GM23248 (cell line): ENCODE measurements around the gene LPP. TPM values are rescaled to one million over a fixed set of nuclear protein-coding genes. Genes with fewer than 3 reads are reported as not detected.

Experiments used
- DNase-seq: peaks from one replicate; pipeline ENCODE4 v3.0.0-alpha.2; 2015
- H2AFZ ChIP-seq: fragments of 200-600 bp; sonication (generic); 2 replicates; pipeline ENCODE4 v1.6.1; 2016; ENCODE audit warnings: antibody characterized with exemption
- H3F3A ChIP-seq: fragments of 200-600 bp; sonication (generic); 2 replicates; pipeline ENCODE4 v1.6.1; 2016; ENCODE audit warnings: mild to moderate bottlenecking, antibody characterized with exemption, mixed run types; ENCODE audit not compliant: insufficient read depth
- H3K27ac ChIP-seq: fragments of 200-600 bp; sonication (generic); 2 replicates; pipeline ENCODE4 v1.5.1; 2016; ENCODE audit warnings: mild to moderate bottlenecking
- H3K27me3 ChIP-seq: fragments of 200-600 bp; sonication (generic); replicated peaks from 2 replicates; pipeline ENCODE4 v1.6.1; 2016; ENCODE audit warnings: mild to moderate bottlenecking; ENCODE audit not compliant: insufficient read depth
- H3K36me3 ChIP-seq: fragments of 200-600 bp; sonication (generic); 2 replicates; pipeline ENCODE4 v1.6.1; 2016; ENCODE audit warnings: low read depth, mild to moderate bottlenecking
- H3K4me1 ChIP-seq: fragments of 200-600 bp; sonication (generic); 2 replicates; pipeline ENCODE4 v1.6.1; 2016; ENCODE audit warnings: mild to moderate bottlenecking; ENCODE audit not compliant: insufficient read depth
- H3K4me2 ChIP-seq: fragments of 200-600 bp; sonication (generic); one replicate; pipeline ENCODE4 v1.6.1; 2016; ENCODE audit warnings: mild to moderate bottlenecking; ENCODE audit not compliant: unreplicated experiment
- H3K4me3 ChIP-seq: fragments of 200-600 bp; sonication (generic); 2 replicates; pipeline ENCODE4 v1.5.1; 2016; ENCODE audit warnings: mild to moderate bottlenecking
- H3K79me2 ChIP-seq: fragments of 200-600 bp; sonication (generic); 2 replicates; pipeline ENCODE4 v1.6.1; 2016; ENCODE audit warnings: mild to moderate bottlenecking; ENCODE audit not compliant: insufficient read depth
- H3K9ac ChIP-seq: fragments of 200-600 bp; sonication (generic); 2 replicates; pipeline ENCODE4 v1.6.1; 2016; ENCODE audit warnings: mild to moderate bottlenecking
- H3K9me2 ChIP-seq: fragments of 200-600 bp; sonication (generic); 2 replicates; pipeline ENCODE4 v1.6.1; 2016; ENCODE audit warnings: mixed run types, mild to moderate bottlenecking, moderate library complexity; ENCODE audit not compliant: insufficient read depth
- H3K9me3 ChIP-seq: fragments of 200-600 bp; sonication (generic); one replicate; pipeline ENCODE4 v1.6.1; 2017; ENCODE audit warnings: low read depth
- H4K20me1 ChIP-seq: fragments of 200-600 bp; sonication (generic); 2 replicates; pipeline ENCODE4 v1.6.0; 2016; ENCODE audit not compliant: insufficient read depth
- EZH2 ChIP-seq: fragments of 200-600 bp; sonication (generic); IDR thresholded peaks from 2 replicates; pipeline ENCODE4 v1.6.1; 2018; ENCODE audit warnings: antibody characterized with exemption, mild to moderate bottlenecking; ENCODE audit not compliant: insufficient read depth, poor library complexity, severe bottlenecking
- EZH2phosphoT487 ChIP-seq: fragments of 200-600 bp; sonication (generic); IDR thresholded peaks from 2 replicates; pipeline ENCODE4 v1.6.1; 2018; ENCODE audit warnings: antibody characterized with exemption, moderate library complexity, mild to moderate bottlenecking, low read depth; ENCODE audit not compliant: insufficient read depth
- WGBS, 2 experiments: methylation state at CpG; one replicate each; pipeline ENCODE4 v1.1.6; 2015 to 2017; ENCODE audit warnings: low lambda C conversion rate in 2 of 2, low coverage in 1 of 2; ENCODE audit errors: missing lambda C conversion rate in 2 of 2; 5-methylcytosine and 5-hydroxymethylcytosine counted together
- in situ Hi-C: fragments of 300-500 bp; cut with MboI; formaldehyde crosslinking; loops from 2 replicates; pipeline ENCODE4 v1.15.0; 2020
- polyA plus RNA-seq: library from polyadenylated mRNA; unstranded; fragments of >200 nt; fragmentation: Nextera tagmentation; extraction: Ambion mirVana; gene quantifications from 2 replicates; pipeline ENCODE4 v1.2.1, GENCODE V29; 2016
- total RNA-seq: library from RNA; depleted of rRNA; stranded (reverse); fragments of >200 nt; shearing (Covaris generic); gene quantifications from 2 replicates; pipeline ENCODE4 v1.2.3, GENCODE V29; 2014

The LPP gene
- total and polyA plus RNA-seq, 2 experiments from 2014 or later, result 42.8 to 61.7 TPM

DNA sequence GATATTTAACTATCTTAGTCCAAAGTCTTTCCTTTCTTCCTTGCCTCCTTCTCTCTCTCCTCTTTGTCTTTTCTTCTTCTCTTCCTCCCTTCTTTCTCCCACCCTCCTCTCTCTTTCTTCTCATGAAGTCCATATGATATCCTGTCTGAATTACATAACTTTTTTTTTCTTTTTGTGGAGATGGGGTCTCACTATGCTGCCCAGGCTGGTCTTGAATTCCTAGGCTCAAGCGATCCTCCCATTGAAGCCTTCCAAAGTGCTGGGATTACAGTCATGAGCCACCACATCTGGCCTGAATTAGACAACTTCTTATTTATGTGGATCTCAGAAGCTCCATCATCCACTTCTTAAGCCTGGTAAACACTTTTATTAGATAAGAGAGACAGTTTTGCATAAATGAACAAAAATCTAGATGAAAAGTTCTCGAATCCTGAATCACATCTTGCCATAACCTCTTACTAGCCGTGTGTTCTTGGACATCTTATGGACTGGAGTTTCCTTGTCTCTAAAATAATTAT lies 206.5 kb downstream of the LPP start:
- TF ChIP-seq EZH2phosphoT487 (no peak), EZH2 (no peak)
- in situ Hi-C loops, result no loop called here
- H2AFZ ChIP-seq, result no peak overlapping the region
- WGBS, 2 experiments, result 92 to 97% methylated on average over 3 of the region's 3 CpGs
- no peak overlapping the region for H3K9ac ChIP-seq
- no peak overlapping the region for H3K4me2 ChIP-seq
- peaks cover 13% of the 10 kb centered on the region; the same call in 1 of the 2 replicates for H3F3A ChIP-seq
- H3K27ac ChIP-seq, result no peak overlapping the region
- peaks cover 11% of the 10 kb centered on the region; the same call in 1 of the 2 replicates for H3K4me1 ChIP-seq
- no peaks in the 10 kb centered on the region for H3K9me3 ChIP-seq
- H3K27me3 ChIP-seq, result no peaks in the 10 kb centered on the region
- no peaks in the 10 kb centered on the region for H3K9me2 ChIP-seq
- DNase-seq, result no peak
- no peak overlapping the region for H3K4me3 ChIP-seq
- H4K20me1 ChIP-seq, result no peaks in the 10 kb centered on the region
- no peaks in the 10 kb centered on the region for H3K36me3 ChIP-seq
- peaks cover 87% of the 10 kb centered on the region for H3K79me2 ChIP-seq

GRCh38 chr3:188361888-188362287 lies 207.9 kb downstream of the LPP start:
- no peaks in the 10 kb centered on the region for H3K36me3 ChIP-seq

GRCh38 chr3:188362405-188362831 lies 208.5 kb downstream of the LPP start:
- no peak overlapping the region for H3K4me3 ChIP-seq
- peak overlapping the region; percentile 23 for H3K27ac ChIP-seq
- in situ Hi-C loops, result no loop called here
- no peaks in the 10 kb centered on the region for H3K27me3 ChIP-seq
- H3F3A ChIP-seq, result peaks cover 13% of the 10 kb centered on the region; the same call in 1 of the 2 replicates
- no peak for TF ChIP-seq EZH2
- TF ChIP-seq EZH2phosphoT487, result no peak
- peak; percentile 93 for DNase-seq
- peaks cover 85% of the 10 kb centered on the region for H3K79me2 ChIP-seq
- H2AFZ ChIP-seq, result no peak overlapping the region
- H4K20me1 ChIP-seq, result no peaks in the 10 kb centered on the region
- H3K9ac ChIP-seq, result no peak overlapping the region
- H3K36me3 ChIP-seq, result no peaks in the 10 kb centered on the region
- 10 to 12% methylated on average over 10 of the region's 10 CpGs for WGBS, 2 experiments
- H3K9me3 ChIP-seq, result no peaks in the 10 kb centered on the region
- no peaks in the 10 kb centered on the region for H3K9me2 ChIP-seq
- peaks cover 12% of the 10 kb centered on the region; the same call in 1 of the 2 replicates for H3K4me1 ChIP-seq
- H3K4me2 ChIP-seq, result peak overlapping the region; percentile 27

More at GRCh38 chr3:188361888-188362287, 207.9 kb downstream of the LPP start:
- H3K9me2 ChIP-seq, result no peaks in the 10 kb centered on the region
- H3K4me1 ChIP-seq, result peaks cover 11% of the 10 kb centered on the region; the same call in 1 of the 2 replicates
- H2AFZ ChIP-seq, result no peak overlapping the region
- no peak for TF ChIP-seq EZH2phosphoT487
- no peak for TF ChIP-seq EZH2
- 96 to 100% methylated on average over 7 of the region's 7 CpGs for WGBS, 2 experiments
- no peak overlapping the region for H3K4me3 ChIP-seq
- no peaks in the 10 kb centered on the region for H3K9me3 ChIP-seq
- no peaks in the 10 kb centered on the region for H3K27me3 ChIP-seq
- no peak overlapping the region for H3K4me2 ChIP-seq
- DNase-seq, result no peak
- H4K20me1 ChIP-seq, result no peaks in the 10 kb centered on the region
- peaks cover 85% of the 10 kb centered on the region for H3K79me2 ChIP-seq
- H3F3A ChIP-seq, result peaks cover 13% of the 10 kb centered on the region; the same call in 1 of the 2 replicates
- in situ Hi-C loops, result no loop called here
- H3K27ac ChIP-seq, result no peak overlapping the region
- no peak overlapping the region for H3K9ac ChIP-seq

GRCh38 chr3:188365184-188365583 lies 211.2 kb downstream of the LPP start:
- Histone ChIP-seq H3K4me2 (no peak overlapping the region), H3K36me3 (no peaks in the 10 kb centered on the region), H4K20me1 (no peaks in the 10 kb centered on the region), H2AFZ (no peak overlapping the region), H3K9me2 (no peaks in the 10 kb centered on the region), H3F3A (peaks cover 17% of the 10 kb centered on the region; the same call in 1 of the 2 replicates), H3K79me2 (peaks cover 64% of the 10 kb centered on the region), H3K4me1 (peaks cover 19% of the 10 kb centered on the region), H3K27ac (no peak overlapping the region), H3K9me3 (no peaks in the 10 kb centered on the region), H3K4me3 (no peak overlapping the region), H3K27me3 (no peaks in the 10 kb centered on the region), H3K9ac (no peak overlapping the region)
- no peak for DNase-seq
- WGBS, 2 experiments, result 96 to 100% methylated on average over 5 of the region's 5 CpGs
- TF ChIP-seq EZH2 (no peak), EZH2phosphoT487 (no peak)
- in situ Hi-C loops, result no loop called here
